HG03159 (cell line): ENCODE results near the gene POLR3E.

Experiments used
- ATAC-seq: cut with Tn5 transposase; IDR thresholded peaks from one replicate; pipeline ENCODE4 v1.9.1; 2021; ENCODE audit warnings: mild to moderate bottlenecking, moderate library complexity; ENCODE audit not compliant: unreplicated experiment

Gene POLR3E

GRCh38 chr16:22314661-22315626 lies 17.7 kb downstream of the POLR3E start:
- ATAC-seq = no peak

- ATAC-seq = no peak
Measured at GRCh38 chr16:22315979-22316378, 18.8 kb downstream of the POLR3E start.

DNA sequence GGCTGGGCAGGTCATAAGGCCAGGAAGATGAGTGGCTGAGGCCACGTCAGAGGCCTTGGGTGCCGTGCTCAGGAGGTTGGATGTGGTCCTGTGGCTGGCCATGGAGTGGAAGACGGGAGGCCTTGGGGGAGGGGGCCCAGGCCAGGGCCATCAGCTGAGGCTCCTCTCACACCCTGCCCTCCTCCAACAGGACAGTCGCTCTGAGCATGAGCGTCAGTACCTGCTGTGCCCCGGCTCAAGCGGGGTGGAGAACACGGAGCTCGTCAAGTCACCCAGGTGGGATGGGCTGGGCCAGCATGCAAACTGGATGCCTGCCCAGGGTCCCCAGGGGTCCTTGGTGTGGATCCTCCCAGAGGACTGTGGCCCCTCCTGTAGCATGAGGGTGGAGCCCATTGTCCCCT lies 19.2 kb downstream of the POLR3E start:
- no peak for ATAC-seq

- no peak for ATAC-seq
Measured at GRCh38 chr16:22317001-22317530, 19.9 kb downstream of the POLR3E start.

GRCh38 chr16:22317625-22318024 lies 20.4 kb downstream of the POLR3E start:
- no peak for ATAC-seq

DNA sequence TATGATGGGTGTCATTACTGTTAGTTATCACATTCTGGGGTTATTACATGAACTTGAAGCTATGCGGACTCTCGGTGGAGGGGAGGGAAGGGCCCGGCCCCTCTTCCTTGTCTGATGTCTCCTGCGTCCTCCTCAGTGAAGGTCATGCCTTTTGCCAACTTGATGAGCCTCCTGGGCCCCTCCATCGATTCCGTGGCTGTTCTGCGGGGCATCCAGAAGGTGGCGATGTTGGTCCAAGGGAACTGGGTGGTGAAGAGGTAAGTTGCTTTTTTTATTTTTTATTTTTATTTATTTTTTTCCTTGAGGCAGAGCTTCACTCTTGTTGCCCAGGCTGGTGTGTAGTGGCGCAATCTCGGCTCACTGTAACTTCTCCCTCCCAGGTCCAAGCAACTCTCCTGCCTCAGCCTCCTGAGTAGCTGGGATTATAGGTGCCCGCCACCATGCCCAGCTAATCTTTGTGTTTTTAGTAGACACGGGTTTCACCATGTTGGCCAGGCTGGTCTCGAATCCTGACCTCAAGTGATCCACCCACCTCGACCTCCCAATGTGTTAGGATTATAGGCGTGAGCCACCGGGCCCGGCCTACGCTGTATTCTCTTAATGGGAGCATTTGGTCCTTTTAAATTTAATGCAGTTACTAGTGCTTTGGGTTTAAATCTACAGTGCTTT lies 21.6 kb downstream of the POLR3E start:
- no peak for ATAC-seq

GRCh38 chr16:22320572-22321339 lies 23.5 kb downstream of the POLR3E start:
- no peak for ATAC-seq

DNA sequence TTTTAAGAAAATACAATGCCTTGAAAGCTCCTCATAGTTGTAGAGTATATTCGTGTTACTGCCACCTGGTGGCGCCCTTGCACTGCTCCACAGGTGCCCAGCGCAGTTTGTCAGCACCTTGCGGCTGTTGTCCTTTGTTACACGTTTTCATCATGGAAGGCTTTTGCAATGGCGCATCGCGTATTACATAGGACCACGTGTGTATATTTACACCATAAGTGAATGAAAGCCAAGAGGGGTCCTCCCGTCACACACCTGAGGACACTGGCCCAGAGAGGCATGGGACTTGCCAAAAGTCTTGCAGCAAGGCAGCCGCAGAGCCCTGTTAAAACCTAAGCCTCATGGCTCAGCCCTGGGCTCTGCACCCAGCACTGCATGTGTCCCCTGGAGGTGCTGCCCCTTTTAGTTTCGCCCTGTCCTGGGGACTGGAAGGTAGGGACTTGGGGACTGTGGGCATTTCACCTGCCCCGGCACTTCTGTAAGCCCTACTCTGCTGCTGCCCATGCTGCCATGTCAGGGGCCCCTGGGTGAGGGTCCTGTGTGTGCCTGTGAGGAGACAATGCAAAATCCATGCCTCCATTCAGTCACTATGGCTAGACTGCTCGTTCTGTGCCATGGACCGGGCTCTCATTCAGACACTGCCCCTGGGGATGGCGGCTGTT lies 24.3 kb downstream of the POLR3E start:
- ATAC-seq = no peak

- no peak for ATAC-seq
Measured at GRCh38 chr16:22322021-22322471, 24.8 kb downstream of the POLR3E start.

DNA sequence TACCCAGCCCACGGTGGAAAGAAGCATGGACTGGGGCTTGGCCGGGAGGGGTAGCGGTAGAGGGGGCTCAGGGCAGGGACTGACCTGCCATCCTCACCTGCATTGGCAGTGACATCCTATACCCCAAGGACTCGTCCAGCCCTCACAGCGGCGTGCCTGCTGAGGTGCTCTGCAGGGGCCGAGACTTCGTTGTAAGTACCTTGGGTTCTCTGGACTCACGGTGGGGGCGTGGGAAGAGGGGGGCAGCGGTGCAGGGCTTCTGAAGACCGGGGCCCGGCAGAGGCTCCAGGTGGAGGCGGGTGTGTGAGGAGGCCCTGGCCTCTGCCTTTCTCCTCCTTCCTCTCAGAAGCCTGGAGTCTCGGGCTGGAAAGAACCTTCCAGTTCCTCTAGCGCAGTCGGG lies 25.5 kb downstream of the POLR3E start:
- no peak for ATAC-seq

GRCh38 chr16:22323173-22323958 lies 26.2 kb downstream of the POLR3E start:
- ATAC-seq = no peak

DNA sequence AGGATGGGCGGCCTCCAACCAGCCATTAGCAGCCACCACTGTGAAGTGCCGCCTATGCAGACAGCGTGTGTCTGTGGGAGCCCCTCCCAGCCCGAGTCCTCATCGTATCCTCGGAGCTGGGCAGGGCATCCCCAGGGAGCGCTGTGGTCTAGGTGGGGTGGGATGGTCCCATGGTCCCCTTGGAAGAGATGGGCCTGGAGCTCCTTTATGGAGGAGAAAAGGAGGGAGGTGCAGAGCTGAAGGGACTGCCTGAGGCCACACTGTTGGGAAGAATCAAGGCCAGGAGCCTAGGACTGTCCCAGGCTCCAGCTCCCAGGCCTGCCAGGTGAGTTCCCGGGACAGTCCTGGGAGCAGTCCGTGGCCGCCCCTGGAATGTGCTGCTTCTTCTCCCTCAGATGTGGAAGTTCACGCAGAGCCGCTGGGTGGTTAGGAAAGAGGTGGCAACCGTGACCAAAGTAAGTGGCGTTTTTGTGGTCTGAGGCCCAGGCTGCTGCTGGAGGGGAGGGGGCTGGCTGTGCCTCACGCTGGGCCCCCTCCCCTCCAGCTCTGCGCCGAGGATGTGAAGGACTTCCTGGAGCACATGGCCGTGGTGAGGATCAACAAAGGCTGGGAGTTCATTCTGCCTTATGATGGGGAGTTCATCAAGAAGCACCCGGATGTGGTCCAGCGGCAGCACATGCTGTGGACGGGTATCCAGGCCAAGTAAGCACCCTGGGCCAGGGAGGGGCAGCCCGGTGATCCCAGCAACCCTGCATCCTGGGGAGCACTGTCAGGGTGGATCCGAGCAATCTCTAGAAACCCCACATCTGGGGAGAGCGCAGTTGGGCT lies 27.0 kb downstream of the POLR3E start:
- ATAC-seq = no peak

GRCh38 chr16:22324787-22325597 lies 27.8 kb downstream of the POLR3E start:
- no peak for ATAC-seq

DNA sequence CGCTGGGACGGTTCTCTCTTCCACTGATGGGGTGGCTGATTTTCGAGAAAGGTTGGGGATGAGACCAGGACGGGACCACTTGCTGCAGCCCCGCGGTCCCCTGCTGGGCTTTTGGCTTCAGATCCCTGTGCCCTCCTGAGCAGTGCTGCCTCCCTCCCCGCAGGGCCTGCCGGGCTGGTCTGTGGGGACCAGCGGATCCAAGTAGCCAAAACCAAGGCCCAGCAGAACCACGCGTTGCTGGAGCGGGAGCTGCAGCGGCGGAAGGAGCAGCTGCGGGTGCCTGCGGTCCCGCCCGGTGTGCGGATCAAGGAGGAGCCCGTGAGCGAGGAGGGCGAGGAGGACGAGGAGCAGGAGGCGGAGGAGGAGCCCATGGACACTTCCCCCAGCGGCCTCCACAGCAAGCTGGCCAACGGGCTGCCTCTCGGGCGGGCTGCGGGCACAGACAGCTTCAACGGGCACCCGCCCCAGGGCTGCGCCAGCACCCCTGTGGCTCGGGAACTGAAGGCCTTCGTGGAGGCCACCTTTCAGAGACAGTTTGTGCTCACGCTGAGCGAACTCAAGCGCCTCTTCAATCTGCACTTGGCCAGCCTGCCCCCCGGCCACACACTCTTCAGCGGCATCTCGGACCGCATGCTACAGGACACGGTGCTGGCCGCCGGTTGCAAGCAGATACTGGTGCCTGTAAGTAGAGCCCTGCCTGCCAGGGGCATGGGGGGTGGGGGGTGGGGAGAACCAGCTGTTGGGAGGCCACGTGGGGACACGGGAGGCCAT lies 28.6 kb downstream of the POLR3E start:
- no peak for ATAC-seq

DNA sequence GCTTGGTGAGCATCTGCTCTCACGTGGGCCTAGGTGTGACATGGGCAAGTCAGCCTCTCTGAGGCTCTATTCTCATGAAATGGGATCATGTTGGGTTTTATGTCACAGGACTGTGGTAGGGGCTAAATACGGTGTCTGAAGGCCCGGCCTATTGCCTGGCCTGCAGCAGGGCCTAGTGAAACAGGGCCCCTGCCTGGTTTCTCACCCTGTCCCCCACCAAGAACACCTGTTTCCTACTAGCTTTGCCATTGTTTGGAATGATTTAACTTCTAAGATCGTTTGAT lies 29.1 kb downstream of the POLR3E start:
- ATAC-seq = no peak

GRCh38 chr16:22326771-22327445 lies 29.7 kb downstream of the POLR3E start:
- ATAC-seq = no peak

GRCh38 chr16:22327446-22327775 lies 30.2 kb downstream of the POLR3E start:
- ATAC-seq = no peak
